ENCODE measurements around the gene C1QL2.

The C1QL2 gene

DNA sequence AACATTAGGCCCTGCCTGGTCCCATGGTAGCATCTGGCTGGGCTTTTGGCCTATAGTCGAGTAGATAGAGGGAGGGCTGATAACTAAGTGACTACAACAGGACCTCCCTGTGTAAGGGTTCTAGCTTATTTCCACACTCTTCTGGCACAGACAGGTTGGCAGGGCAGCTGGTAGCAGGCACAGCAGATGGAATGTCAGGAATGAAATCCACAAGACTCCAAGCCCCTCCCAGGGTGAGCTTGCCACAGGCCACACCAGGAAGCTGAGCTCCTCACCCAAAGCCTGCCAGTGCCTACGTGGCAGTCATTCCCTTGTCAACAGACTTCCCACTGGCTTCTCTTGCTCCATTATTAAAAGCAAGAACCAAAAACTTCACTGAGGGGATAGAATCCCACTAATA is 20.7 kb upstream of the C1QL2 start:
- TF ChIP-seq, protein P1, sequence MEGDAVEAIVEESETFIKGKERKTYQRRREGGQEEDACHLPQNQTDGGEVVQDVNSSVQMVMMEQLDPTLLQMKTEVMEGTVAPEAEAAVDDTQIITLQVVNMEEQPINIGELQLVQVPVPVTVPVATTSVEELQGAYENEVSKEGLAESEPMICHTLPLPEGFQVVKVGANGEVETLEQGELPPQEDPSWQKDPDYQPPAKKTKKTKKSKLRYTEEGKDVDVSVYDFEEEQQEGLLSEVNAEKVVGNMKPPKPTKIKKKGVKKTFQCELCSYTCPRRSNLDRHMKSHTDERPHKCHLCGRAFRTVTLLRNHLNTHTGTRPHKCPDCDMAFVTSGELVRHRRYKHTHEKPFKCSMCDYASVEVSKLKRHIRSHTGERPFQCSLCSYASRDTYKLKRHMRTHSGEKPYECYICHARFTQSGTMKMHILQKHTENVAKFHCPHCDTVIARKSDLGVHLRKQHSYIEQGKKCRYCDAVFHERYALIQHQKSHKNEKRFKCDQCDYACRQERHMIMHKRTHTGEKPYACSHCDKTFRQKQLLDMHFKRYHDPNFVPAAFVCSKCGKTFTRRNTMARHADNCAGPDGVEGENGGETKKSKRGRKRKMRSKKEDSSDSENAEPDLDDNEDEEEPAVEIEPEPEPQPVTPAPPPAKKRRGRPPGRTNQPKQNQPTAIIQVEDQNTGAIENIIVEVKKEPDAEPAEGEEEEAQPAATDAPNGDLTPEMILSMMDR (IDR thresholded peaks at IDR 0.05), result no peak
- intact Hi-C loops (cut with DNase I; ENCODE audit: low total_unique reads), result no loop called here

DNA sequence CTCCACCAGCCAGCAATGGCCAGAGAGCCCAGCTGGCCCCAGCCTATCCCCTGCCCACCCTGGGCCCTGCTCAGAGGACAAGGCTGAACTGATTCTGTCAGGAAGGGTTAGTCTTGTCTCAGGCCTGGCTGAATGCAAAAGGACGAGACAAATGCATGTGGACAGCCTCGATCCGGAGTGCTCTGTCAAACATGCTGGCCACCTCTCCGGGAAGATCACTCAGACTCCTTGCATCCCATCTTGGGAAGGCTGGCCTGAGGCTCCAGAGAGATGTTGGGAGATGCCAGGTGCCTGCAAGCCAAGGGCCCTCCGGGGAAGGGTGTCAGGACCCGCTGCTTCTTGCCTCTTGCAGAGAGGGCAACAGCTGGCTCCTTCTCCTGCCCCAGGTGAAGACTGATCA is 20.2 kb upstream of the C1QL2 start:
- intact Hi-C loops (cut with DNase I; ENCODE audit: low total_unique reads), result no loop called here
- H3K36me3 ChIP-seq, result no peaks in the 10 kb centered on the region
- H3K27me3 ChIP-seq, result no peaks in the 10 kb centered on the region
- H3K9me3 ChIP-seq, result no peaks in the 10 kb centered on the region
- H3K4me1 ChIP-seq, result peaks cover 0 to 9% (median 9%) of the 10 kb centered on the region in 4 donors
- no peak overlapping the region for H3K27ac ChIP-seq
- H3K4me3 ChIP-seq, result no peak overlapping the region
- TF ChIP-seq, protein P1 (IDR thresholded peaks at IDR 0.05), result no peak
- no peak for DNase-seq

More for the DNA sequence above, 20.7 kb upstream of the C1QL2 start:
- DNase-seq, result no peak
- no peaks in the 10 kb centered on the region for H3K27me3 ChIP-seq
- no peaks in the 10 kb centered on the region for H3K9me3 ChIP-seq
- H3K27ac ChIP-seq, result no peak overlapping the region
- H3K4me1 ChIP-seq, result peaks cover 0 to 9% (median 9%) of the 10 kb centered on the region in 4 donors
- no peaks in the 10 kb centered on the region for H3K36me3 ChIP-seq
- H3K4me3 ChIP-seq, result no peak overlapping the region

DNA sequence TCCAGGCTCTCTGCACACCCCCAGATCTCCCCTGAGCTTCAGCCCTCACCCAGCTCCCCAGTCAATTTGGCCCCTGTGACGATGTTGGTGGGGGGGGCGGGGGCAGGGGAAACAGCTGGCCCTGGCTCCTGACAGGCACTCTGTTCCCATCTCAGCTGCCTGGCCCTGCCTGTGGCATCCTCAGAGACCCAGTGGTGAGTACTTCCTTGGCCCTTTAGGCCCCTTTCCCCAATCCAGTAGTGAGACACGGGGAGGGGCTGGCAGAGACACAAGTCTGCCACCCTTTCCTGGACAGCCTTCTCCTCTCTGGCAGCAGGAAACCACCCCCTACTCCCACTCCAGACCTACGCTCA is 19.3 kb upstream of the C1QL2 start:
- H3K4me3 ChIP-seq, result no peak overlapping the region
- H3K4me1 ChIP-seq, result peaks cover 0 to 9% (median 9%) of the 10 kb centered on the region in 4 donors
- TF ChIP-seq, protein P1 (IDR thresholded peaks at IDR 0.05), result no peak
- H3K27ac ChIP-seq, result no peak overlapping the region
- no peaks in the 10 kb centered on the region for H3K9me3 ChIP-seq
- DNase-seq, result no peak
- H3K27me3 ChIP-seq, result no peaks in the 10 kb centered on the region
- H3K36me3 ChIP-seq, result no peaks in the 10 kb centered on the region
- intact Hi-C loops (cut with DNase I; ENCODE audit: low total_unique reads), result no loop called here

DNA sequence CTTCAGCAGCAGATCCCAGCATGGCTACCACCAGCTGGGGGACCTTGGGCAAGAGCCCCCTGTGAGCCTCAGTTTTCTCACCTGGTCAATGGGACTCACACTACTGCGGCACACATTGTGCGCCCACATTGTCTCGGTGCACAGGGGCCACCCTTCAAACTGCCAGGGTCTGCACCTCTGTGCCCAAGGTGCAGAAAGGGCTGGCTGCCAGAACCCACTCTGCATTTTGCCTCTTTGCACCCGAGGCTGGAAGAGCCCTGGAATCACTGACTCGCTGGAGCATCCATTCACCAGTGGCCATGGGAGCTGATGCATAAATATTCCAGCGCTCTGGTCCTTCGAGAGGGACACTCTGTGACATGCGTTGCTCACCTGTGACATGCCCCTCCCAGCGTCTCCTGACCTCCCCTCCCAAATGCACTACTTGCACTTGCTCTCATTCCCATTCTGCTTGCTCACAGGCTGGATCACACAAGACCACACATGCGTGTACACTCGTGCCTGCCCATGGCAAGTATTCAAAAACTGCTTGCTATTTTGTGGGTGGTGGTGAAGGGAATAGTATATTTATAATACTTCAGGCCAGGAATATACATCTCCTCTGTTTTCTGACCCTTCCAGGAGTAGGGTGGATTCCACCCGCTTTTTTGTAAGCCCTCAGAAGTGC is 18.8 kb upstream of the C1QL2 start:
- TF ChIP-seq, protein P1 (IDR thresholded peaks at IDR 0.05), result no peak
- Histone ChIP-seq H3K27me3 (no peaks in the 10 kb centered on the region), H3K36me3 (no peaks in the 10 kb centered on the region), H3K27ac (no peak overlapping the region), H3K4me1 (peaks cover 0 to 9% (median 9%) of the 10 kb centered on the region in 4 donors), H3K9me3 (no peaks in the 10 kb centered on the region), H3K4me3 (no peak overlapping the region)
- intact Hi-C loops (cut with DNase I; ENCODE audit: low total_unique reads), result no loop called here
- DNase-seq, result no peak

DNA sequence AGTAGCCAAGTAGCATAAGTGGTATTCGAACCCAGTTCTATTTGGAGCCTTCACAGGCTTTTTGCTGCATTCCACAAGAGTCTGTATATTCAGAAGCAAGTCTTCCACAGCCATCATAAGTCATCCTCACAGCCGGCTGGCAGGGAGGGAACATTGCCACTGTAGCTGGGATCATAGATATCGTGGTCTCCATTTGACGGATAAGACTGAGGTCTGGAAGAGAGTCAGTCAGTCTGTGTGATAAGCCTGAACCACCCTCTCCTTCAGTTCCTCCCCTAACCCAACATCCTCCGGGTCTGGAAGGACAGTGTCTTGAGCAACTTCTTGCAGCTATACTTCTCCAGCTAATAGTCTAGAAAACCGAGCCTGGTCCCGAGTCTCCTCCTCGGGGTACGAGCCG is 17.0 kb upstream of the C1QL2 start:
- DNase-seq, result no peak
- Histone ChIP-seq H3K9me3 (no peaks in the 10 kb centered on the region), H3K4me1 (peaks cover 0 to 9% (median 9%) of the 10 kb centered on the region in 4 donors), H3K27me3 (no peaks in the 10 kb centered on the region), H3K4me3 (no peak overlapping the region), H3K36me3 (no peaks in the 10 kb centered on the region), H3K27ac (no peak overlapping the region)
- intact Hi-C loops (cut with DNase I; ENCODE audit: low total_unique reads), result no loop called here
- TF ChIP-seq, protein P1 (IDR thresholded peaks at IDR 0.05), result no peak

DNA sequence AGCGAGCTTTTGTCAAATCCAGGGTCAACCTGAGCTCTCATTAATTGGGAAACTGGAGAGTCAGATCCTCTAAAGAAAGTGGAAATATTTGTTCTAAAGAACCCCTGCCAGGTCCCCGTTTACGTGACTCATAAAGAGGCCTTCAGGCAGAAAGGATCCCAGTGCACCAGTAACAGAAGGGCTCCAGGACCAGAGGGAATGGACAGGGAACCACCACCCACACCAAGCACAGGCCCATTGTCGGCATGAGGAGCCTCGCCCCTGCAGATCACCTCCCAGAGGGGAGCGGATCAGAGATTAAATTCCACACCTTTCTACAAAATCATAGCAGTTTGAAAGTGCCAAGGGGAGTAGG is 16.4 kb upstream of the C1QL2 start:
- no peaks in the 10 kb centered on the region for H3K36me3 ChIP-seq
- peaks cover 0 to 9% (median 9%) of the 10 kb centered on the region in 4 donors for H3K4me1 ChIP-seq
- H3K9me3 ChIP-seq, result no peaks in the 10 kb centered on the region
- H3K4me3 ChIP-seq, result no peak overlapping the region
- H3K27me3 ChIP-seq, result no peaks in the 10 kb centered on the region
- intact Hi-C loops (cut with DNase I; ENCODE audit: low total_unique reads), result no loop called here
- no peak for DNase-seq
- no peak overlapping the region for H3K27ac ChIP-seq
- TF ChIP-seq, protein P1 (IDR thresholded peaks at IDR 0.05), result no peak

All from tibial artery (tissue), 4 donors.